SK-N-SH treated with all-trans-retinoic acid at 6 μM for 48 hours (cell line): ENCODE measurements around the gene CNGB1.

ENCODE experiments used
- ATAC-seq: fragments of 200-7000 bp; cut with Tn5 transposase; 3 replicates; pipeline ENCODE4 v1.9.1; 2020; ENCODE audit warnings: mild to moderate bottlenecking, moderate library complexity
- CREB5 ChIP-seq: fragments of 250-450 bp; sonication (Bioruptor Pico); IDR thresholded peaks from 2 replicates; pipeline ENCODE4 v1.5.1; 2020; ENCODE audit warnings: low read depth, mild to moderate bottlenecking, moderate library complexity
- CSDC2 ChIP-seq: fragments of 250-450 bp; sonication (Bioruptor Pico); IDR thresholded peaks from 2 replicates; pipeline ENCODE4 v1.5.0; 2020; ENCODE audit warnings: mild to moderate bottlenecking, moderate library complexity
- CSRNP3 ChIP-seq: fragments of 250-450 bp; sonication (Bioruptor Pico); IDR thresholded peaks from 2 replicates; pipeline ENCODE4 v1.5.1; 2021; ENCODE audit warnings: mild to moderate bottlenecking, moderate library complexity
- GLIS3 ChIP-seq: fragments of 250-450 bp; sonication (Bioruptor Pico); IDR thresholded peaks from 2 replicates; pipeline ENCODE4 v1.5.0; 2020; ENCODE audit warnings: mild to moderate bottlenecking, moderate library complexity
- ISL1 ChIP-seq: fragments of 250-450 bp; sonication (Bioruptor Pico); IDR thresholded peaks from 2 replicates; pipeline ENCODE4 v2.1.2; 2022; ENCODE audit warnings: mild to moderate bottlenecking, moderate library complexity
- OSR1 ChIP-seq: fragments of 250-450 bp; sonication (Bioruptor Pico); IDR thresholded peaks from 2 replicates; pipeline ENCODE4 v1.8.0; 2022; ENCODE audit warnings: moderate library complexity, mild to moderate bottlenecking, inconsistent platforms
- PATZ1 ChIP-seq: fragments of 250-450 bp; sonication (Bioruptor Pico); IDR thresholded peaks from 2 replicates; pipeline ENCODE4 v1.8.0; 2020; ENCODE audit warnings: mild to moderate bottlenecking, moderate library complexity, borderline replicate concordance
- POU6F1 ChIP-seq: fragments of 250-450 bp; sonication (Bioruptor Pico); IDR thresholded peaks from 2 replicates; pipeline ENCODE4 v1.8.0; 2021; ENCODE audit warnings: low read depth, mild to moderate bottlenecking, moderate library complexity, borderline replicate concordance
- RARB ChIP-seq: fragments of 250-450 bp; sonication (Bioruptor Pico); IDR thresholded peaks from 2 replicates; pipeline ENCODE4 v1.8.0; 2021; ENCODE audit warnings: mild to moderate bottlenecking, moderate library complexity
- SNAI2 ChIP-seq: fragments of 250-450 bp; sonication (Bioruptor Pico); IDR thresholded peaks from 2 replicates; pipeline ENCODE4 v1.5.0; 2020; ENCODE audit warnings: mild to moderate bottlenecking, moderate library complexity
- TCF4 ChIP-seq: fragments of 250-450 bp; sonication (Bioruptor Pico); IDR thresholded peaks from 2 replicates; pipeline ENCODE4 v1.8.0; 2021; ENCODE audit warnings: mild to moderate bottlenecking, moderate library complexity, borderline replicate concordance
- TOX ChIP-seq: fragments of 250-450 bp; sonication (Bioruptor Pico); IDR thresholded peaks from 2 replicates; pipeline ENCODE4 v1.8.0; 2021; ENCODE audit warnings: mild to moderate bottlenecking, moderate library complexity, borderline replicate concordance
- ZC3H10 ChIP-seq: fragments of 250-450 bp; sonication (Bioruptor Pico); IDR thresholded peaks from 2 replicates; pipeline ENCODE4 v1.5.1; 2021; ENCODE audit warnings: mild to moderate bottlenecking, moderate library complexity
- ZFP3 ChIP-seq: fragments of 250-450 bp; sonication (Bioruptor Pico); IDR thresholded peaks from 2 replicates; pipeline ENCODE4 v1.5.0; 2020; ENCODE audit warnings: mild to moderate bottlenecking, moderate library complexity
- ZFP30 ChIP-seq: fragments of 450-650 bp; formaldehyde crosslinking; IDR thresholded peaks from 2 replicates; pipeline ENCODE4 v1.5.0; 2022; ENCODE audit warnings: mild to moderate bottlenecking, moderate library complexity
- ZNF70 ChIP-seq: fragments of 450-650 bp; formaldehyde crosslinking; IDR thresholded peaks from 2 replicates; pipeline ENCODE4 v1.5.0; 2020; ENCODE audit warnings: mild to moderate bottlenecking, moderate library complexity
- ZNF8 ChIP-seq: fragments of 450-650 bp; formaldehyde crosslinking; IDR thresholded peaks from 2 replicates; pipeline ENCODE4 v1.5.0; 2020; ENCODE audit warnings: mild to moderate bottlenecking, moderate library complexity

The CNGB1 gene

GRCh38 chr16:58001781-58002415 lies 31.0 kb upstream of the CNGB1 start:
- no peak for TF ChIP-seq ZFP30 (CRISPR knock-in tag)
- TF ChIP-seq POU6F1 (CRISPR knock-in tag): no peak
- TF ChIP-seq TOX (CRISPR knock-in tag): no peak
- no peak for TF ChIP-seq TCF4 (CRISPR knock-in tag)
- TF ChIP-seq CSRNP3: no peak
- TF ChIP-seq CREB5 (CRISPR knock-in tag): no peak
- TF ChIP-seq RARB (CRISPR knock-in tag): no peak
- no peak for TF ChIP-seq ISL1
- TF ChIP-seq PATZ1 (CRISPR knock-in tag): no peak
- no peak for TF ChIP-seq GLIS3 (CRISPR knock-in tag)
- ATAC-seq: no peak

- TF ChIP-seq ZFP3 (CRISPR knock-in tag) (no peak), TOX (CRISPR knock-in tag) (no peak), ZNF70 (no peak)
Measured at GRCh38 chr16:58000706-58001676, 30.1 kb upstream of the CNGB1 start, which contains the start of gene USB1. Gene USB1, plus strand, starts transcription at chr16:58001407. Its CDS starts 77 bp downstream, at chr16:58001484.

GRCh38 chr16:57999971-58000705 lies 29.2 kb upstream of the CNGB1 start, which contains the start of gene ZNF319:
Gene ZNF319, minus strand, starts transcription at chr16:58000672. Its CDS starts 2,407 bp downstream, at chr16:57998265.
- ATAC-seq: no peak
- TF ChIP-seq OSR1 (no peak), CSDC2 (CRISPR knock-in tag) (no peak)

More at GRCh38 chr16:58000706-58001676, 30.1 kb upstream of the CNGB1 start, which contains the start of gene USB1:
- ATAC-seq: peak; percentile 95

GRCh38 chr16:57999366-57999970 lies 28.5 kb upstream of the CNGB1 start:
- TF ChIP-seq ZC3H10 (CRISPR knock-in tag) (no peak), RARB (CRISPR knock-in tag) (no peak), ZNF8 (CRISPR knock-in tag) (no peak), CREB5 (CRISPR knock-in tag) (no peak), PATZ1 (CRISPR knock-in tag) (no peak), SNAI2 (CRISPR knock-in tag) (no peak), ZFP30 (CRISPR knock-in tag) (no peak)
- TF ChIP-seq, all 23 proteins: peak for 0
- peak; percentile 6; the same call in 1 of the 3 replicates for ATAC-seq
